Measurements from ENCODE around the gene NR1I3. TPM values are rescaled to one million over a fixed set of nuclear protein-coding genes. Genes with fewer than 3 reads are reported as not detected.

Gene NR1I3
- total RNA-seq, 2 experiments from 2014 or later, result not detected

DNA sequence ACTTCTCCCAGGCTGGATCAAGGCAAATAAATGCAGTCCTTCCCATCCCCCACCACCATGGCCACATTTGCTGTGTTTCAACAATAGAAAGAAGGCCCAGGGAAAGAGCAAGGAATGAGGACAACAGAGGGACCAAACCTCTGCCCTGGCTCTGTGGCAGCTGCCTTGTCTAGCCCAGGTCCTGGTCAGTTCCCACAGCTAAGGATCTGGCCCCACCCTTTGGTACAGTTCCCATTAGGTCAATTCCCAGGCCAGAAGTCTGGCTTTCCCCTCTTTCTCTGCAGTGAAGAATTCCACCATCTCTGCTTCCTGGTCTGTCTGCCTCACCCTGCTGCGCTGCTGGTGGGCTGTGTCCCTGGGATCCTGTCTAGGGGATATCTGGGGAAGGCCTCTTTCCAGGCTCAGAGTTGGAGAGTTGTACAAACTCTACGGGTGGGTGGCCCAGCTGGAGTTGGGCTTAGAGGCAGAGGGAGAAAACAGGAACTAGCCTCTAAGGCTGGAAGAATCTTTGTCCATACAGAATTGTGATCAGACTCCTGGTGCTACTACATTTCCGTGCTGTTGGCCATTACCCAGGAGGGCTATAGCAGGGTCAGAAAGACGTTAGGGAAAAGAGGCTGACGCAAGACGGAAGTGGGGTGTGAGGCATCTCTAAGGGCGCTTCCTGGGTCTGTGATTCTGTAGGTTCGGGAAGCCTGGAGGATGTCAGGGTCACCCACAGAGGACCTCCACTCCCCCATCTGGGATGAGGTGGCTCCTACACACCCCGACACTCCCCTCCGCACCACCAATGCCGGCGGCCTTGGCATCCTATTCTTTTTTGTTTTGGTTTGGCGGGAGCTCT is 36.8 kb downstream of the NR1I3 start:
- ChIA-PET CTCF (interaction anchor here (0.6 to 7.2 kb wide), 7 partner anchors 9 to 162 kb away, joined by 3 to 56 read pairs (median 5); partner anchors contain the start of genes APOA2, PPOX, TOMM40L and TSTD1), POLR2A (interaction anchor here (0.5 to 2.5 kb wide), 9 partner anchors 8 to 173 kb away, joined by 3 to 10 read pairs (median 7); partner anchors contain the start of genes PPOX, SDHC and TOMM40L)

DNA sequence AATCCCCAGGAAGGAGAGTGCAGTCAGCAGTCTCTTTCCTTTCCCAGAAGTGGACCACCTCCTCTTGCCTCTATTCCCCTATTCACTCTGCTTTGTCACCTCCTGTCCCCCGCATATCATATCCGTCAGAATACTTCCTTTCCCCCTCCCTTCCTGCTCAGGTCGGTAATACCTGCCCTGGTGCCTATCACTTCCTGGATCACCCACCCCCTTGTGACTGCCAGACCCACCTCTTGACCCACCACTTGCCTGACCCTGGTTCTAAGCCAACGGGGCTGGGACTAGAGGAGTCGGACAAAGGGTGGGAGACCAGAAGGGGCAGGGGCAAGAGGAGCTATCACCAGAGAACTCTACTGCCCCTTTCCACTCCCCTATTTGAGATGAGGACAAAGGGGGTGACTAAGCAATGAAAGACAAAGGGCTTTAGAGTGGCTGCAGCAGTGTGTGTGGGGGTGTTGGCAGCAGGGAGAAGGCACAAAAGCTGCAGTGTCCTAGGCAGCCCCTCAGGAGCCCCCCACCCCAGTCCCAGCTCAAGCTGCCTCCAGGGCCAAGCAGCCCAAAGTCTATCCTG is 37.5 kb downstream of the NR1I3 start:
- CTCF ChIA-PET, result interaction anchor here (0.6 to 7.2 kb wide), 5 partner anchors 8 to 162 kb away, joined by 5 to 56 read pairs (median 5); partner anchors contain the start of genes APOA2, PPOX, TOMM40L and TSTD1
- POLR2A ChIA-PET, result interaction anchor here (2.5 kb wide), 1 partner anchor 25 kb away, joined by 10 read pairs; the partner anchor contains the start of gene TOMM40L

DNA sequence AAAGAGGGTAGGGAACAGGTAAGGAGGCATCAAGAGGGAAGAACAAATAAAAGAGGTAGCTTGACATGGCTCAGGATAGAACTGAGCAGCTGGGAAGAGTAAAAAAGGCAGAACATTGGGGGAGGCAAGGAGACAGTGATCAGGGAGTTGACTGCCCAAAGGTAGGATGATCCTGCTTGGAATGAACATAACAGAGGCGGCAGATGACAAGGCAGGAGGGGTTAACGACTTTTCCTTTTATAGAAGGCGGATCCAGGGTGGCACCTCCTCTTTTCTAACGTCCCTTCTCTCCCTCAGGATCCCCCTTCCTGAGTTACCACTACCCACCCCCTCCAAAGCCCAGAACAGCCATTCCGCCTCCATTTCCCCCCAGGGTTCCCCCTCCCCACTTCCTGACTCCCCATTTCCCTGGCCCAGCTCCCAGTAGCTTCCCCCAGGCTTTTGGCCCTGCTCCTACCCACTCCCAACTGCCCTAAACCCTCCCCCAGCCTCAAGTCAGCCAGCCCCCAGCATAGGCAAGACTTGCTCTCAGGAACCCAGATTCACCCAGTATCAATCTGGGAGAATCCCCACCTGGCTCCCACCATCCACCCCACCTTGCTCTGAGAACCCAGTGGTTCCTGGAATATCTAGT is 38.4 kb downstream of the NR1I3 start:
- ChIA-PET CTCF (interaction anchor here (1.6 kb wide), 1 partner anchor 26 kb away, joined by 4 read pairs; the partner anchor contains the start of gene TOMM40L), POLR2A (no interaction called here)

DNA sequence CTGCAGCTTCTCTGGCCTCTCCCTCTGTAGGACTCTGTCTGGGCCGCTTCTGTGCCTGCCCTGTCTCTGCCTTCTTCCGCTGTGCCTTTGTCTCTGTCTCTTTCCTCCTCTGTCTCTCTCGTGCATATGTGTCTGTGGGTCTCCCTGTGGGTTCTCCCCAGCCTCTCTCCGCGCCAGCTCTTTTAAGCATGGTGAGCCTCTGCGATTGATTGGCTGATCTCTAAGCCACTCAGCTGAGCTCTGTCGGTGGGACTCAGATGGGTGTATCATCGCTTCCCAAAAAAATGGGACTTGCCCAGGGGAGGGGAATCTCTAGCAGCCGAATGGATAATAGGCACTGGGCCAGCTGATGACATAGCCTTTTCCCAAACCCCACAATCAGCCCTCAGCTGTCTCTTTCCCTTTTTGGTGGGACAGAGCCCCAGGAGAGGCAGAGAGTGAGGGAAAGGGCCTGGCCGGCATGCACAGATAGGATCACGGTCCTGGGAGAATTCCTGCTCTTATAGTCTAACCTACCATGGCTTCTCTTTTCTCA is 39.0 kb downstream of the NR1I3 start, which contains the start of gene ADAMTS4:
Gene ADAMTS4, minus strand, starts transcription at position 158 of the 535 bp plus-strand sequence. CDS start 427 bp downstream, outside the sequence.
- CTCF ChIA-PET, result interaction anchor here (1.6 kb wide), 1 partner anchor 27 kb away, joined by 4 read pairs; the partner anchor contains the start of gene TOMM40L
- POLR2A ChIA-PET, result no interaction called here

DNA sequence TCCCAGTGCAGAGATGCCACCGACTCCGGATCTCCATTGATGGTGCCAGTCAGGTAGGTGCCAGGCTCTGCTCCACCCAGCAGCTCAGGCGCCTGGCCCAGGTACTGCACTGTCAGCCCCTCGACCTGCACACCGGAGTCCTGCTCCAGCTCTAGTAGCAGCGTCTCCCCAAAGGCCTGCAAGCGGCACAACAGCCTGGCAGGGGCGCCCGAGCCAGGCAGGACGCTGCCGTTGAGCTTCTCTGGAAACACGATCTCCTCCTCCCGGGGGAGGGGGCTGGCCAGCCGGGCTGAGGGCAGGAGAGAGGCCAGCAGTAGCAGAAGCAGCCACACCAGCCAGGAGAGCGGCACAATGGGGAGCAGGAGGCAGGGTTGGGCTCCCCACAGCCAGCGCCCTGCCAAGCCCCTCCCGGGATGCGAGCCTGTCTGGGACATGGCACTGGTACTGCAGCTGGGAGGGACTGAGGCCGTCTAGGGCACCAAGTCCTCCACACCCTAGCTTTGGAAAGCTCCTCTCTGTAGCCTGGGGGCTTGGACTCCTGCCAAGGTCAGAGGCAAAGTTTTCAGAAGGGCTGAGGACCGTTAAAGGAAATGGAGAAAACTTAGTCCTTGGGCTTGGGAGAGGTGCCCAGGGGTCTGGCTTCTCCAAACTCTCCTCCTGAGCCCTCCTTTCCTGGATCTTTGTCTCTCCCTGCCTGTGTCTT is 39.7 kb downstream of the NR1I3 start:
- CTCF ChIA-PET, result interaction anchor here (1.6 kb wide), 1 partner anchor 27 kb away, joined by 4 read pairs; the partner anchor contains the start of gene TOMM40L
- POLR2A ChIA-PET, result no interaction called here

DNA sequence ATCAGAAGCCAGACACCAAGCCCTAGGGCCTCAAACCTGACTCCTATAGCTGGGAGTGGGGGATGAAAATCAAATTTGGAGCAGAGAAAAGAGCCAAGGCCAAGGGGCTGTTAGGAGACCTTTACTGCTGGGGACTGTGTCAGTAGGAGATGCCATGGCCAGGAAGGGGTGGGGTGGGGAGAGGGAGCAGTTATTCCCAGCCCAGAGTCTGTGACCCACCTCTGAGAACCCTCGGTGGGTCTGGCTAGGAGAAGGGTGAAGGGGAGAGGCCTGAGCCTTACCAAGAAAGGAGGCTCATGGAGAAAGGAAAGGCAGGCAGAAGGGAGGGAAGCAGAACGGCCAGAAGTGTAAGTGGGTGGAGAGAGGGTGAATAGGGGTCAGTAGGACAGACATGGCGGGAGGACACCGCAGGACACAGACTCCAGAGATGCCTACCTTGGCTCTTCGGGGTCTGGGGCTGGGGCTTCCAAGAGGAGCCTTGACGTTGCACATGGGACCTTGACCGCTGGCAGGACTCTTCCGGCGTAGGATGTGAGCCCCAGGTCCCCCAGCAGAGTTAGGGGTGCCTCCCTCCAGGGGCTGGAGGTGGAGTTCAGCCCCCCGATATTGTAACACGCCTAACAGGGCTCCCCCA is 40.3 kb downstream of the NR1I3 start:
- POLR2A ChIA-PET, result no interaction called here

DNA sequence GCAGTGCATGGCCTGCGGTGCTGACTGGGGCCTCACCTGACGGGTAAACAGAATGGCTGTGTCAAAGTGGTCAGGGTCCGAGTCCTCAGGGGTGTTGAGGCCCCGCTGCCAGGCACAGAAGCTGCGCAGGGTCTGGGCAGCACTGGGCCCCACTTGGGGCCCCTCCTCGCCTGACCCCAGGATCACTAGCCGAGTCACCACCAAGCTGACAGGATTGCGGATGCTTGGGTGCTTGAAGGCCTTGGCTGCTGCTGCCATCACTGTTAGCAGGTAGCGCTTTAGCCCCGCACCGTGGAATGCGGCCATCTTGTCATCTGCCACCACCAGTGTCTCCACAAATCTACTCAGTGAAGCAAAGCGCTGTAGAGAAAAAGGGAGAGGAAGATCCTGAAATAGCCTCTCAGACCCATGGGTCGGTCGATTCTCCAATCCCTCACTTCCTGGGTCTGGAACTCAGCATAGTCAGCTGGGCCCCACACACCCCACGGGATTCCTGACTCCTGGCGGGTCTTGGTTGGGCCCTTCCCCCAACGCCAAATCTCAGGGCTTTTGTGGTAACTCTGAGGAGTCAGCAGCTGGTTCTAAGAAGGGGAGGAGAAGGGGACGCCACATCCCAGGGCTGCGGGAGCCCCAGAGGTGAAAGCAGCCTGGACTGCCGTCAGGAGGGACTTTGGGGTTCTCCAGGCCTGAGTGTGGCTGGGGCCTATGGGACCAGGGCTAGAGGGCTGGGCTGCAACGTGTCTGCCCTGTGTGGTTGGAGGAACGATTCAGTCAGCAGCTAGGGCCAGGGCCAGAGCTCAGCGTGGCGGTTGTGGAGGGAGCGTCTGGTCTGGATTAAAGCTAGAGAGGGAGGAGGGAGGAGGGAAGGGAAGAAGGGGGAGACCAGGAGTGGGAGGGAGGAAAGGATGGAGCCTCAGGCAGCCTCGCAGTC is 41.2 kb downstream of the NR1I3 start:
- CTCF ChIA-PET, result interaction anchor here (1.0 kb wide), 1 partner anchor 9 kb away, joined by 3 read pairs; no protein-coding TSS in a partner anchor
- POLR2A ChIA-PET, result no interaction called here

More for the DNA sequence above, 40.3 kb downstream of the NR1I3 start:
- CTCF ChIA-PET, result interaction anchor here (1.0 kb wide), 1 partner anchor 10 kb away, joined by 3 read pairs; no protein-coding TSS in a partner anchor

DNA sequence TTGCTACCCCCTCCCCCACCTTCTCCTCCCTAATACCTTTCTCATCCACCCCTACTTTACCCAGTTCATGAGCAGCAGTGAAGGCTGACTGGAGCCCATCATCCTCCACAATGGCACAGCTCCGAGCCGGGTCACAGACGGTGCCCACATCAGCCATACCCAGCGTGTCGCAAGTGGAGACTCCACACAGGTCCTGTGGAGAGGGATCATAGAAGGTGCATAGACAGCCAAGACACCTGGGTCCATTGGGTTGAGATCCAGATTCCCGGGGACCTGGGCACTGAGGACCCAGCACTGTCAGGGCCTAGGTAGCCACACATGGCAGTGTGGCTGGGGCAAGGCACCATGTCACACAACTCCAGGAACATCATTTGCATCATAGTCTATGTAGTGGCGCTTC is 41.9 kb downstream of the NR1I3 start:
- ChIA-PET CTCF (no interaction called here), POLR2A (no interaction called here)

DNA sequence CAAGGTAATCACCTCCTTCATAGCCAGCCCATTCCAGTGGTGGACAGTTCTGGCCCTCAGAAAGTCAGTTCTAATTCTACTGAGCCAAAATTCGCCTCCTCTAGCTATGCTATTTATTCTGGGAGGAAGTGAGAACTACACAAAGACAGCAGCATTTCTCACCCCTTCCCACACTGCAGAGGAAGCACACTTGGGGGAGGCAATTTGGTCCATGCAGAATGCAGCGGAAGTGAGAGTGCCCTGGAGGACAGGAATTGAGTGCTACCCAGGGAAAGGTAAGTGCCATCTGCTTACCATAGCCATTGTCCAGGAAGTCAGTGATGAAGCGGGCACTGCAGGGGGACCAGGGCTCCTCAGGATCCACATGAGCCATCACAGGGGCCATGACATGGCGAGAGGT is 42.8 kb downstream of the NR1I3 start:
- ChIA-PET POLR2A (no interaction called here), CTCF (interaction anchor here (1.2 kb wide), 1 partner anchor 96 kb away, joined by 3 read pairs; no protein-coding TSS in a partner anchor)

DNA sequence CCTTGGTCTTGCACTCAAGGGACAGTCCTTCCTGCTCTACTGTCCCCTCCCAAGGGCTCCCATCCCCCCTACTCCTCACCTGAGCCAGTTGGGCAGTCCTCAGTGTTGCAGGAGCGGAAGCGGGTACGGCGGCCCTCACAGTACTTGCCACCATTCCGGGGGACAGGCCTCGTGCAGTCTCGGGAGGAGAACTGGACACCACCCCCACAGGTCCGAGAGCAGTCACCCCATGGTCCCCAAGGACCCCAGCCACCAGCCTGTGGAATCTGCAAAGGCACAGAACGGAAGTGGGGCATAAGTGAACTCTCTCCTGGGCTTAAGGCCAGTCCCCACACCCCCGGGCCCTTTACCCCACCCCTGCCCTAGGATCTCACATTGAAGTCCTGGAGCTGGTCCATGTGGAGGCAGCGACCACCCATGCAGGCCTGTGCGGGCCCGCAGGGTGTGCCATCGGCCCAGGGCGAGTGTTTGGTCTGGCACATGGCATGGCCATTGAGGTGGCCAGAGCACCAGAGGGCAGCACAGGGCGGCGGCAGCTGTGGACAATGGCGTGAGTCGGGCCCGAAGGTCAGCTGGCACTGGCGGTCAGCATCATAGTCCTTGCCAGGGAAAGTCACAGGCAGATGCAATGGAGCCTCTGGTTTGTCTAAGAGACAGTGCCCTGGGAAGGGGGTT is 44.3 kb downstream of the NR1I3 start:
- POLR2A ChIA-PET, result interaction anchor here (2.3 kb wide), 1 partner anchor 8 kb away, joined by 9 read pairs; the partner anchor contains the start of gene NDUFS2
- CTCF ChIA-PET, result interaction anchor here (0.6 to 3.2 kb wide), 14 partner anchors 8 to 189 kb away, joined by 3 to 23 read pairs (median 5); partner anchors contain the start of genes APOA2, NDUFS2 and TOMM40L

DNA sequence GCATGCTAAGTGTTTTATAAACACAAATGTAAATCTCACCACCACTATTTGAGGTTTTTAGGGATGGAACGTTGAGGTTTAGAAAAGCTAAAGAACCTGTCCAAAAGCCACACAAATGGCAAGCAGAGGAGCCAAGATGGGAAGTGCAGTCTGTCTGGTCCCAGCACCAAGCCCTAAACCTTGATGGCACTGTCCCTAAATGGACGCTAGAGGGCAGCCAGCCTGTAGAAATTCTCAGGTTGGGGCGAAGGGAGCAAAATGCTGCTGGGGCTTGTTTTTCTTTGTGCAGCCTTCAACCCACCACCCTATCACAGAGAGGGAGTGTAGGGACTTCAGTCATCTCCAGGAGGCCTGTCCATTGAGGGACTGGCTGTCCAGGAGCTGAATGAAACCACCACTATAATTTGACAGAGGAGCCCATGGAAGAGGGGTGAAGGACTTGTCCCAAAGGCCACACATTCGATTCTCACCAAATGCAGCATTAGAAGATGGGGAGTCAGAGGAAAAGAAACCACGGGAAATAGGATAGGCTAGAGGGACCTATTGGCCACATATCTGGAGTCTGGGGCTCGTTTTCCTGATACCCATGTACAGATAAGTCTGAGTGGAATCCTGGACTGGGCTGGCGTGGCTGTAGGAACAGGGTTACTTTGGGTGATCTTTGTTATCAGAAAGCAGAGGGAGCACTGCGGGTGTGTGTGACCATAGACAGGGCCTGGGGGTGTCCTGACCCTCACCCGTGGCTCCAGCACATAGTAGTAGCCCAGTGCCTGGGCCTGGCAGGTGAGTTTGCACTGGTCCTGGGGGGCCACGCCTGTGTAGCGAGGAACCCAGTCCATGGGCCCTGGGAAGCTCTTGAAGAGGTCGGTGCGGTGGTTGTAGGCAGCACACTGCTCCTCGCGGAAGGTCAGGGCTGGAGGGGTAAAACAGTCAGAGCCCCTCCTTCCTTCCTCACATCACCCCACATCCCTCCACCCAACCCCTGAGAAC is 45.2 kb downstream of the NR1I3 start:
- ChIA-PET POLR2A (interaction anchor here (0.6 to 2.3 kb wide), 2 partner anchors 9 to 15 kb away, joined by 6 to 9 read pairs; partner anchors contain the start of gene NDUFS2), CTCF (interaction anchor here (0.6 to 3.2 kb wide), 19 partner anchors 9 to 190 kb away, joined by 3 to 23 read pairs (median 4); partner anchors contain the start of genes APOA2, NDUFS2 and TOMM40L)

DNA sequence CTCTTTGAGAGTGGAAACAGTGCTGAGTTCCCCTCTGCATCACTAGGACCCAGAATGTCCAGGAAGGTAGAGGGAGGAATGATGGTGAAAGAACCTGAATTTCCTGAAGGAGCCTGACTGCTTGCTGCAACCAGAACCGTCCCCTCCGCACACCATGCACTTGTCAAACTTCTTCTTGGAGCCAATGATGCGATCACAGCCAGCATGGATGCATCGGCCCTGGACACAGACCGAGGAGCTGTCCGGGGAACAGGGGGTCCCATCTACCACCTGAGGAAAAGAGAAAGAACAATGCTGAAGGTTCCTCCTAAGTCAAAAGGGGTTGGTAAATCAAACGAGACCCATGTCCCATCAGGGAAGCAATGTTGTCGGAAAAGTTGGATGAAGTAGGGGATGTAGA is 46.0 kb downstream of the NR1I3 start:
- POLR2A ChIA-PET, result interaction anchor here (1.5 kb wide), 1 partner anchor 10 kb away, joined by 4 read pairs; the partner anchor contains the start of gene NDUFS2
- CTCF ChIA-PET, result interaction anchor here (0.8 to 3.2 kb wide), 17 partner anchors 9 to 195 kb away, joined by 3 to 23 read pairs (median 4); partner anchors contain the start of genes APOA2, NDUFS2 and TOMM40L

DNA sequence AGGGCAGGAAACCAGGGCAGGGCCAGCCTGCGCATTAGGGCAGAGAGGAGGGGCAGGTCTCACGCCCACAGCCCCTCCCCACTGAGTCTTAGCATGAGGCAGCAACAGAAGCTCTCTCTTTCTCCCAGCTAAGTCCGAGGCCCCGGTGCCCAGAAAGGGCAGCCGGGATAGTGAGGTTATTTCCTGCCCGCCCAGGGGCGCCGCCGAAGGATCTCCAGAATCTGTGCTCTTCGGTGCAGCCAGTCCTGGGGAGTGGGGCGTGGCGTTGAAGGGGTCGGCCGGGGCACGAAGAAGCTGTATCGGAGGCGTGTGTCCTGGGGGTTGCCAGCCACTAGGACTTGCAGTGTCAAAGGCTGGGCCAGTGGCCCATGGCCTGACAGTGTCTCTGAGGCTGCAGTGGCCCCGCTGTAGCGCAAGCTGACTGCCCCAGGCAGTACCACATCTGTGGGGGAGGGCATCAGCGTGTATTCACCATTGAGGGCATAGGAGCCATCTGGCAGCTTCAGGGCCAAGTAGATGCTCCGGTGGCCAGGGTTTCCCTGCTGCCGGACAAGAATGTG is 47.0 kb downstream of the NR1I3 start:
- ChIA-PET POLR2A (interaction anchor here (1.0 to 1.5 kb wide), 2 partner anchors 11 to 35 kb away, joined by 4 to 7 read pairs; partner anchors contain the start of genes NDUFS2 and TOMM40L), CTCF (interaction anchor here (0.5 to 3.2 kb wide), 12 partner anchors 11 to 200 kb away, joined by 3 to 23 read pairs (median 4); partner anchors contain the start of genes APOA2, NDUFS2 and TOMM40L)

DNA sequence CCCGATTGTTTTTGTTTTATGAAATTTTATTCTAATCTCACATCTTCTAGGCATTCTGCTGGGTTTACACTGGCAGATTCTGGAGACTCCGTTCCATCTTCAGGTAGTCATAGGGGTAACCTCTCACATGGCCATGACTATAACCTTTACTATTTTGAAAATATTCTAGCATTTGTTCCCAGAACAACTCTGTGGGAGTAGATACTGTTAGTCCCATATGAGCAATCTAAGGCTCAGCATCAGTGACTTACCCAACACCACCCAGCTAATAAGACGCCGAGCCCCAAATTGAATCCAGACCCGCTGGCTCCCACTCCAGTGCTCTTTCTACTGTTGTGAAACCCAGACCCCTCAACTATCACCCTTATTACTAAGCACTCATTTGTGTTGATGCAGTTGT is 49.0 kb downstream of the NR1I3 start:
- ChIA-PET POLR2A (no interaction called here), CTCF (interaction anchor here (0.6 to 1.4 kb wide), 2 partner anchors 32 to 34 kb away, joined by 3 read pairs; no protein-coding TSS in a partner anchor)
